ENCODE data around the gene PRELID1. TPM values are rescaled to one million over a fixed set of nuclear protein-coding genes. Genes with fewer than 3 reads are reported as not detected.

Gene PRELID1
- polyA plus RNA-seq, 3 donors, result 264 to 510 (median 490) TPM

DNA sequence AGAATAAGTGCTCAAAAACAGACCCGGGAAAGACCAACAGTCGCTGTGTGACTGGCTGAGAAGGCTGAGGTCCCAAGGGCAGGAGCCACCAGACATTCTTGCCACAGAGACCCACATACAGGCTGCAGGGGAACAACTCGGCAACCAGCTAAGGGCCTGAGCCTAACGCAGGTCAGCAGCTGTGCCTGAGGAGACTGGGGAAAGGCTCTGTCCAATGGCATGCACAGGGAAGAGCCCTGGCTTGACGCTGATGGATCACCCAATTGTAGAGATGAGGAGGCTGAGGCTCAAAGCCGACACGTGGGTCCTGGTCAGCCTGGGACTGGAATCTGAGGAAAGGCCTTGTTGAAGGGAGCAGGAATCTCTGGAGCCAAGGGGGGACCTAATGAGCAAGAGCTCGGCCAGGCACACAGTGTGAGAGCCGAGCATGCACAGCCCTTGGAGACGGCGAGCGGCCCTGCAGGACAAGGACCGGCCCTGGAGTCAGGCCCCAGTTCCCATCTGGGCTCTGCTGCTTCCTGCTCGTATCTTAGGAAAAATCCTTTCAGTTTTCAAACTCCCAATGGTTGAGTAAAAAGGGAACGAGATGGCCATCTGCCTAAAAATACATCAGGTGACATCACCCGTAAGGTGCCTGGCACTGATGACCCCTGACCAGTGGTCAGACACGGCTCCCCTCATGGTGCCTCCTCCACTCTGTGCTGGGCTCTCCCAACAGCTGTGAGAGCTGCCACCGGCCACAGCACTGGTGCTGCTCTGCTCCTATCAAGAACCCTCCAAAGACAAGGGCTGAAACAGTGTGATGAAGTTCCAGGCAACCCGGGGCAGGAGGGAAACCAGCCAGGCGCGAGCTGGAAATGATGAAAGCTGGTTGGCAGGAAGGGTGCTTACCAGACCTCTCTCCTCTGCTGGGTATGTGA is 31.4 kb downstream of the PRELID1 start:
- no peaks in the 10 kb centered on the region for H3K9me3 ChIP-seq (replicated peaks in 1 of 2; ENCODE audit: control insufficient read depth in 1 of 2, insufficient read depth in 1 of 2, low read length in 2 of 2)
- no peak overlapping the region for H3K4me2 ChIP-seq (replicated peaks; ENCODE audit: extremely low read depth, low read length, poor library complexity, severe bottlenecking)
- Mint-ChIP-seq H3K27me3 (ENCODE audit: low read depth in 3 of 3) (peaks cover 2 to 9% (median 3%) of the 10 kb centered on the region in 3 donors), H3K36me3 (peaks cover 88 to 97% of the 10 kb centered on the region in 2 donors), H3K9me3 (peaks cover 0 to 2% (median 0%) of the 10 kb centered on the region in 7 donors), H3K4me3 (no peak overlapping the region), H3K4me1 (peaks cover 14% of the 10 kb centered on the region), H3K27ac (no peak overlapping the region)
- no peak for TF ChIP-seq CTCF (IDR thresholded peaks at IDR 0.05)
- intact Hi-C loops (cut with micrococcal nuclease), result no loop called here
- H3K27me3 ChIP-seq (ENCODE audit: control insufficient read depth in 2 of 2, insufficient read depth in 2 of 2, low read length in 2 of 2), result no peaks in the 10 kb centered on the region
- H3K4me3 ChIP-seq (replicated peaks in 1 of 3; ENCODE audit: low read depth in 2 of 3, low read length in 3 of 3), result no peak overlapping the region
- peaks cover 91 to 98% of the 10 kb centered on the region in 2 donors for H3K36me3 ChIP-seq (replicated peaks in 1 of 2; ENCODE audit: control insufficient read depth in 1 of 2, insufficient read depth in 2 of 2, low read length in 2 of 2)
- no peak overlapping the region for H3K27ac ChIP-seq (ENCODE audit: low read depth in 1 of 2, low read length in 2 of 2)
- 96% methylated on average over 17 of the region's 21 CpGs for WGBS (ENCODE audit: insufficient coverage)
- H3K79me2 ChIP-seq (ENCODE audit: insufficient read depth, low read length), result peaks cover 13% of the 10 kb centered on the region
- no peak overlapping the region for H3K9ac ChIP-seq (ENCODE audit: insufficient read depth, low read length, poor library complexity, severe bottlenecking)
- peaks cover 95% of the 10 kb centered on the region for H4K20me1 ChIP-seq (ENCODE audit: insufficient read depth, low read length)
- H2AFZ ChIP-seq (ENCODE audit: insufficient read depth, low read depth, low read length, poor library complexity, severe bottlenecking), result no peak overlapping the region
- H3K4me1 ChIP-seq (ENCODE audit: control insufficient read depth in 1 of 2, insufficient read depth in 2 of 2, low read length in 2 of 2), result peaks cover 2 to 6% of the 10 kb centered on the region in 2 donors
- no peak for DNase-seq

DNA sequence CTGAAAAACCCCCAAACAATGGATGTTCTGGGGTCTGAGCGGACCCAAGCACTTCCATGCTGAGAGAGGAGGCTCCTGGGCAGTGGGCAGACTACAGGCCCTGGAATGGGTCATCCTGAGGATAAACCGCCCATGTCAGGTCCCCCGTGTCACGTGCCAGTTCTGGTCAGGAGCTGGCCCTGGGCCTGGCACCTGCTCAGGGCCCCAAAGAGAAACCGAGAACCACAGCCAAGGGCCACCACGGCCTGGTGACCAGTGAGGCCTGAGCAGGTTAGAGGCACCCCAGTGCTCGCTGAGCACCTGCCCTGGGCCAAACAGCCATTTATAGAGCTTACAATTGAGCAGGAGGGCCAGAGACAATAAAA is 32.1 kb downstream of the PRELID1 start:
- H3K4me3 Mint-ChIP-seq, result no peak overlapping the region
- Histone ChIP-seq H3K9me3 (replicated peaks in 1 of 2; ENCODE audit: control insufficient read depth in 1 of 2, insufficient read depth in 1 of 2, low read length in 2 of 2) (no peaks in the 10 kb centered on the region), H3K27me3 (ENCODE audit: control insufficient read depth in 2 of 2, insufficient read depth in 2 of 2, low read length in 2 of 2) (no peaks in the 10 kb centered on the region), H3K27ac (ENCODE audit: low read depth in 1 of 2, low read length in 2 of 2) (no peak overlapping the region), H2AFZ (ENCODE audit: insufficient read depth, low read depth, low read length, poor library complexity, severe bottlenecking) (no peak overlapping the region), H3K36me3 (replicated peaks in 1 of 2; ENCODE audit: control insufficient read depth in 1 of 2, insufficient read depth in 2 of 2, low read length in 2 of 2) (peaks cover 84 to 96% of the 10 kb centered on the region in 2 donors), H3K9ac (ENCODE audit: insufficient read depth, low read length, poor library complexity, severe bottlenecking) (no peak overlapping the region), H4K20me1 (ENCODE audit: insufficient read depth, low read length) (peaks cover 95% of the 10 kb centered on the region), H3K79me2 (ENCODE audit: insufficient read depth, low read length) (peaks cover 17% of the 10 kb centered on the region), H3K4me2 (replicated peaks; ENCODE audit: extremely low read depth, low read length, poor library complexity, severe bottlenecking) (no peak overlapping the region), H3K4me1 (ENCODE audit: control insufficient read depth in 1 of 2, insufficient read depth in 2 of 2, low read length in 2 of 2) (peaks cover 2 to 6% of the 10 kb centered on the region in 2 donors), H3K4me3 (replicated peaks in 1 of 3; ENCODE audit: low read depth in 2 of 3, low read length in 3 of 3) (no peak overlapping the region)
- no peak overlapping the region for H3K27ac Mint-ChIP-seq
- H3K36me3 Mint-ChIP-seq, result peaks cover 85 to 96% of the 10 kb centered on the region in 2 donors
- intact Hi-C loops (cut with micrococcal nuclease), result no loop called here
- WGBS (ENCODE audit: insufficient coverage), result 100% methylated on average over 7 of the region's 7 CpGs
- H3K27me3 Mint-ChIP-seq (ENCODE audit: low read depth in 3 of 3), result peaks cover 2 to 10% (median 3%) of the 10 kb centered on the region in 3 donors
- H3K9me3 Mint-ChIP-seq, result peaks cover 0 to 2% (median 0%) of the 10 kb centered on the region in 7 donors
- H3K4me1 Mint-ChIP-seq, result peaks cover 14% of the 10 kb centered on the region
- DNase-seq, result no peak
- TF ChIP-seq CTCF (IDR thresholded peaks at IDR 0.05), result no peak

All from CD14-positive monocyte (primary cell).